OCI-LY3 (cell line): Measurements from ENCODE around the gene RACGAP1.
A peak's percentile ranks its signal among the peaks of the same experiment; 100 is the strongest.

ENCODE experiments used
- H2AFZ ChIP-seq: fragments of 200-600, 300-600 bp; shearing (Covaris generic); 2 replicates; pipeline ENCODE4 v1.6.0; 2014; ENCODE audit warnings: antibody characterized with exemption, low read depth, low read length
- H3K27ac ChIP-seq: fragments of 200-600, 300-600 bp; sonication (generic); 2 replicates; pipeline ENCODE4 v1.5.1; 2014; ENCODE audit warnings: mild to moderate bottlenecking, low read length, moderate library complexity, mixed read lengths
- H3K27me3 ChIP-seq: fragments of 200-600, 300-600 bp; sonication (generic); 2 replicates; pipeline ENCODE4 v1.6.1; 2014; ENCODE audit warnings: low read depth, low read length, mixed read lengths
- H3K36me3 ChIP-seq: fragments of 200-600, 300-600 bp; sonication (generic); replicated peaks from 2 replicates; pipeline ENCODE3; 2014; ENCODE audit warnings: low read depth, low read length, mixed read lengths
- H3K4me1 ChIP-seq: fragments of 300-600, 200-600 bp; sonication (generic); 2 replicates; pipeline ENCODE4 v1.6.1; 2014; ENCODE audit warnings: low read length, mixed read lengths
- H3K4me2 ChIP-seq: fragments of 200-600, 300-600 bp; sonication (generic); 2 replicates; pipeline ENCODE4 v1.6.1; 2014; ENCODE audit warnings: low read length, mixed read lengths
- H3K4me3 ChIP-seq: fragments of 300-600, 200-600 bp; sonication (generic); 2 replicates; pipeline ENCODE4 v1.5.1; 2014; ENCODE audit warnings: antibody characterized with exemption, mild to moderate bottlenecking, low read length, moderate library complexity
- H3K79me2 ChIP-seq: fragments of 300-600, 200-600 bp; shearing (Covaris generic); 2 replicates; pipeline ENCODE4 v1.6.1; 2014; ENCODE audit warnings: mild to moderate bottlenecking, low read length, mixed read lengths
- H3K9ac ChIP-seq: fragments of 300-600, 200-600 bp; shearing (Covaris generic); 2 replicates; pipeline ENCODE4 v1.6.0; 2014; ENCODE audit warnings: mild to moderate bottlenecking, low read length, moderate library complexity
- H3K9me3 ChIP-seq: fragments of 200-600, 300-600 bp; shearing (Covaris generic); 2 replicates; pipeline ENCODE4 v1.6.1; 2014; ENCODE audit warnings: low read length, mixed read lengths; ENCODE audit not compliant: insufficient read depth
- H4K20me1 ChIP-seq: fragments of 200-600, 300-600 bp; sonication (generic); 2 replicates; pipeline ENCODE4 v1.6.1; 2016; ENCODE audit warnings: low read length, mixed read lengths; ENCODE audit not compliant: insufficient read depth
- CTCF ChIP-seq: fragments of 200-600, 300-600 bp; sonication (generic); IDR thresholded peaks from 2 replicates; pipeline ENCODE4 v1.5.1; 2014; ENCODE audit warnings: antibody characterized with exemption, low read length, low read depth
- EZH2phosphoT487 ChIP-seq: fragments of 200-600 bp; shearing (Covaris generic); IDR thresholded peaks from 2 replicates; pipeline ENCODE4 v1.6.1; 2018; ENCODE audit warnings: antibody characterized with exemption, mixed run types, low read depth

RACGAP1 gene

GRCh38 chr12:49969651-49970429 lies 55.5 kb downstream of the RACGAP1 start:
- Histone ChIP-seq H3K27ac (no peak overlapping the region), H2AFZ (no peak overlapping the region), H3K4me2 (no peak overlapping the region), H3K9me3 (no peaks in the 10 kb centered on the region), H3K79me2 (no peaks in the 10 kb centered on the region), H3K4me3 (no peak overlapping the region), H3K9ac (no peak overlapping the region), H3K4me1 (peaks cover 12% of the 10 kb centered on the region; the same call in 1 of the 2 replicates), H3K27me3 (peaks cover 32% of the 10 kb centered on the region), H4K20me1 (no peaks in the 10 kb centered on the region), H3K36me3 (no peaks in the 10 kb centered on the region)
- TF ChIP-seq EZH2phosphoT487 = no peak
- no peak for TF ChIP-seq CTCF

- no peak overlapping the region for H3K4me2 ChIP-seq
- peaks cover 37% of the 10 kb centered on the region for H3K27me3 ChIP-seq
- TF ChIP-seq CTCF (no peak), EZH2phosphoT487 (no peak)
- H3K79me2 ChIP-seq = no peaks in the 10 kb centered on the region
- no peak overlapping the region for H3K4me3 ChIP-seq
- no peak overlapping the region for H3K9ac ChIP-seq
- no peak overlapping the region for H2AFZ ChIP-seq
- H3K9me3 ChIP-seq = no peaks in the 10 kb centered on the region
- H3K27ac ChIP-seq = no peak overlapping the region
- H3K4me1 ChIP-seq = peaks cover 12% of the 10 kb centered on the region; the same call in 1 of the 2 replicates
- no peaks in the 10 kb centered on the region for H4K20me1 ChIP-seq
- no peaks in the 10 kb centered on the region for H3K36me3 ChIP-seq
Observed at GRCh38 chr12:49969027-49969426, 56.3 kb downstream of the RACGAP1 start.

GRCh38 chr12:49968471-49968870 lies 56.8 kb downstream of the RACGAP1 start:
- H3K27ac ChIP-seq = no peak overlapping the region
- no peaks in the 10 kb centered on the region for H3K36me3 ChIP-seq
- peaks cover 37% of the 10 kb centered on the region for H3K27me3 ChIP-seq
- peak overlapping the region; percentile 96 for H3K4me2 ChIP-seq
- H3K9ac ChIP-seq = no peak overlapping the region
- H4K20me1 ChIP-seq = no peaks in the 10 kb centered on the region
- no peak overlapping the region; the same call in 1 of the 2 replicates for H3K4me3 ChIP-seq
- TF ChIP-seq EZH2phosphoT487 (no peak), CTCF (no peak)
- H3K79me2 ChIP-seq = no peaks in the 10 kb centered on the region
- no peaks in the 10 kb centered on the region for H3K9me3 ChIP-seq
- H2AFZ ChIP-seq = peak overlapping the region; percentile 84; the same call in 1 of the 2 replicates
- H3K4me1 ChIP-seq = peaks cover 12% of the 10 kb centered on the region; the same call in 1 of the 2 replicates

- Histone ChIP-seq H3K9ac (peak overlapping the region; percentile 37), H3K27ac (no peak overlapping the region), H3K4me3 (peak overlapping the region; percentile 82), H3K4me1 (peaks cover 12% of the 10 kb centered on the region; the same call in 1 of the 2 replicates), H3K27me3 (peaks cover 37% of the 10 kb centered on the region), H2AFZ (peak overlapping the region; percentile 84), H3K9me3 (no peaks in the 10 kb centered on the region), H3K36me3 (no peaks in the 10 kb centered on the region), H3K79me2 (no peaks in the 10 kb centered on the region), H3K4me2 (peak overlapping the region; percentile 96), H4K20me1 (no peaks in the 10 kb centered on the region)
- TF ChIP-seq EZH2phosphoT487 (no peak), CTCF (no peak)
Observed at GRCh38 chr12:49967777-49968250, 57.5 kb downstream of the RACGAP1 start.
